H1 (cell line): ENCODE data around the gene ITPKC. TPM values are rescaled to one million over a fixed set of nuclear protein-coding genes. Genes with fewer than 3 reads are reported as not detected.

ENCODE experiments used
- CTCF ChIA-PET: fragments of 300-600 bp; sonication (Branson Sonifier 250); formaldehyde crosslinking; loops from one replicate; lab custom pipeline; 2021; ENCODE audit not compliant: partially characterized antibody; lab: Charles Lee
- POLR2A ChIA-PET: fragments of 300-600 bp; sonication (Branson Sonifier 250); formaldehyde crosslinking; loops from one replicate; lab custom pipeline; 2021; ENCODE audit warnings: inconsistent platforms; ENCODE audit not compliant: partially characterized antibody; lab: Charles Lee
- DNase-seq, 2 experiments: peaks; one replicate each; pipeline versions ENCODE4 v3.0.0 to v3.0.0-alpha.2; 2010 to 2022; ENCODE audit warnings: low spot score in 2 of 2, low read depth in 1 of 2, mixed read lengths in 1 of 2
- FAIRE-seq: peaks from 2 replicates; lab custom pipeline; 2011; peaks lifted over from hg19 to GRCh38; lab: Jason Lieb, UNC
- H2AFZ ChIP-seq: 2 replicates; pipeline ENCODE4 v1.8.1; 2012; ENCODE audit warnings: low read length, inconsistent platforms
- H2AK5ac ChIP-seq: 2 replicates; pipeline ENCODE4 v1.6.1; 2013; ENCODE audit warnings: low read depth, low read length
- H2BK120ac ChIP-seq: replicated peaks from 2 replicates; pipeline ENCODE3; 2013; ENCODE audit warnings: low read depth, low read length, inconsistent platforms
- H2BK12ac ChIP-seq: 2 replicates; pipeline ENCODE4 v1.6.1; 2013; ENCODE audit warnings: low read depth, low read length
- H2BK15ac ChIP-seq: 2 replicates; pipeline ENCODE4 v1.6.1; 2013; ENCODE audit warnings: low read length
- H2BK20ac ChIP-seq: 2 replicates; pipeline ENCODE4 v1.6.1; 2013; ENCODE audit warnings: low read length
- H2BK5ac ChIP-seq: 2 replicates; pipeline ENCODE4 v1.6.1; 2013; ENCODE audit warnings: low read depth, low read length
- H3K14ac ChIP-seq: 2 replicates; pipeline ENCODE4 v1.6.1; 2013; ENCODE audit warnings: inconsistent platforms; ENCODE audit not compliant: insufficient read length
- H3K18ac ChIP-seq: 2 replicates; pipeline ENCODE4 v1.6.1; 2013; ENCODE audit warnings: low read length; ENCODE audit errors: extremely low read depth
- H3K23ac ChIP-seq: 2 replicates; pipeline ENCODE4 v1.6.1; 2013; ENCODE audit warnings: inconsistent platforms; ENCODE audit not compliant: insufficient read length
- H3K23me2 ChIP-seq: 2 replicates; pipeline ENCODE4 v1.6.1; 2013; ENCODE audit warnings: low read depth, low read length
- H3K27ac ChIP-seq: 2 replicates; pipeline ENCODE4 v1.6.1; 2011; ENCODE audit warnings: low read depth, low read length, inconsistent platforms
- H3K27me3 ChIP-seq, 4 experiments: replicated peaks in 1 of 4; 1 replicate in 1 of 4; 2 replicates in 3 of 4; pipeline versions ENCODE4 v1.6.1 to v1.8.1; 2011 to 2013; ENCODE audit warnings: low read length in 3 of 4, mild to moderate bottlenecking in 3 of 4, inconsistent platforms in 2 of 4, mixed read lengths in 2 of 4, moderate library complexity in 1 of 4; ENCODE audit not compliant: control insufficient read depth in 3 of 4, insufficient read depth in 3 of 4; ENCODE audit errors: extremely low read depth in 1 of 4
- H3K36me3 ChIP-seq, 4 experiments: 2 replicates each; pipeline versions ENCODE4 v1.6.1 to v1.8.1; 2011 to 2013; ENCODE audit warnings: mild to moderate bottlenecking in 4 of 4, low read length in 3 of 4, moderate library complexity in 2 of 4, control low read depth in 1 of 4, inconsistent platforms in 1 of 4; ENCODE audit not compliant: insufficient read depth in 4 of 4, control insufficient read depth in 2 of 4
- H3K4ac ChIP-seq: replicated peaks from 2 replicates; pipeline ENCODE3; 2013; ENCODE audit warnings: low read length, low read depth, mixed read lengths, inconsistent platforms; ENCODE audit not compliant: insufficient read length
- H3K4me1 ChIP-seq, 4 experiments: replicated peaks in 1 of 4; 1 replicate in 1 of 4; 2 replicates in 3 of 4; pipeline versions ENCODE4 v1.6.1 to v1.8.1; 2011 to 2013; ENCODE audit warnings: low read length in 3 of 4, inconsistent platforms in 2 of 4, mixed read lengths in 1 of 4; ENCODE audit not compliant: insufficient read depth in 4 of 4, control insufficient read depth in 3 of 4
- H3K4me2 ChIP-seq, 2 experiments: 2 replicates each; pipeline versions ENCODE4 v1.6.1 to v1.8.1; 2011 to 2013; ENCODE audit warnings: low read depth in 2 of 2, low read length in 2 of 2, control low read depth in 1 of 2, inconsistent platforms in 1 of 2, mild to moderate bottlenecking in 1 of 2; ENCODE audit not compliant: insufficient read depth in 1 of 2
- H3K4me3 ChIP-seq, 4 experiments: fragments of 200-600, 300-600 bp in 1 of 4; sonication (generic), shearing (Covaris generic), sonication (Bioruptor Twin) in 1 of 4; 2 replicates each; pipeline versions ENCODE4 v1.5.1 to v1.8.1; 2011 to 2016; ENCODE audit warnings: low read length in 4 of 4, low read depth in 3 of 4, control low read depth in 2 of 4, inconsistent platforms in 2 of 4, mild to moderate bottlenecking in 2 of 4, mixed read lengths in 1 of 4, moderate library complexity in 1 of 4; ENCODE audit not compliant: insufficient read depth in 2 of 4; ENCODE audit errors: extremely low read depth in 1 of 4
- H3K56ac ChIP-seq: replicated peaks from 2 replicates; pipeline ENCODE3; 2013; ENCODE audit warnings: low read depth, mild to moderate bottlenecking, mixed read lengths, low read length, inconsistent platforms; ENCODE audit not compliant: insufficient read length
- H3K79me1 ChIP-seq: 2 replicates; pipeline ENCODE4 v1.6.1; 2013; ENCODE audit warnings: low read depth, low read length, control low read depth
- H3K79me2 ChIP-seq, 2 experiments: 2 replicates each; pipeline versions ENCODE4 v1.6.1 to v1.8.1; 2012 to 2013; ENCODE audit warnings: low read length in 2 of 2, mild to moderate bottlenecking in 2 of 2, inconsistent platforms in 1 of 2; ENCODE audit not compliant: insufficient read depth in 2 of 2, control insufficient read depth in 1 of 2
- H3K9ac ChIP-seq, 4 experiments: replicated peaks in 1 of 4; 1 replicate in 1 of 4; 2 replicates in 3 of 4; pipeline versions ENCODE4 v1.6.1 to v1.8.1; 2011 to 2013; ENCODE audit warnings: low read depth in 3 of 4, low read length in 3 of 4, control low read depth in 2 of 4, mild to moderate bottlenecking in 2 of 4, moderate library complexity in 2 of 4, inconsistent platforms in 1 of 4; ENCODE audit errors: extremely low read depth in 1 of 4
- H3K9me3 ChIP-seq, 2 experiments: 2 replicates each; pipeline versions ENCODE4 v1.6.1 to v1.8.1; 2012 to 2013; ENCODE audit warnings: mild to moderate bottlenecking in 2 of 2, moderate library complexity in 2 of 2, control low read depth in 1 of 2, inconsistent platforms in 1 of 2, low read depth in 1 of 2, low read length in 1 of 2, mixed read lengths in 1 of 2; ENCODE audit not compliant: insufficient read depth in 2 of 2
- H4K20me1 ChIP-seq, 2 experiments: replicated peaks in 1 of 2; 2 replicates each; pipeline versions ENCODE3 to v1.8.1; 2011 to 2013; ENCODE audit warnings: inconsistent platforms in 2 of 2, low read length in 2 of 2, mild to moderate bottlenecking in 1 of 2; ENCODE audit not compliant: insufficient read depth in 2 of 2, control insufficient read depth in 1 of 2
- H4K5ac ChIP-seq: 2 replicates; pipeline ENCODE4 v1.6.1; 2013; ENCODE audit warnings: low read length, low read depth, mixed read lengths, inconsistent platforms; ENCODE audit not compliant: insufficient read length
- H4K8ac ChIP-seq: 2 replicates; pipeline ENCODE4 v1.8.0; 2013; ENCODE audit warnings: mild to moderate bottlenecking, moderate library complexity, low read length, inconsistent platforms; ENCODE audit not compliant: insufficient read depth; ENCODE audit errors: extremely low read depth
- H4K91ac ChIP-seq: replicated peaks from 2 replicates; pipeline ENCODE3; 2013; ENCODE audit warnings: low read length, mixed read lengths, inconsistent platforms; ENCODE audit not compliant: insufficient read length
- BACH1 ChIP-seq: IDR thresholded peaks from 2 replicates; pipeline ENCODE4 v1.6.1; 2012; ENCODE audit warnings: low read length, improper control_type of control experiment
- FOSL1 ChIP-seq: IDR thresholded peaks from 2 replicates; pipeline ENCODE4 v1.6.1; 2011; ENCODE audit warnings: mild to moderate bottlenecking, low read depth, low read length, moderate library complexity; ENCODE audit not compliant: insufficient read depth
- HDAC2 ChIP-seq, 2 experiments: fragments of 300-600 bp in 1 of 2; sonication (generic) in 1 of 2; IDR thresholded peaks; 2 replicates each; pipeline ENCODE4 v1.6.1; 2011 to 2012; ENCODE audit warnings: low read depth in 2 of 2, low read length in 2 of 2, mild to moderate bottlenecking in 2 of 2, moderate library complexity in 2 of 2, borderline replicate concordance in 1 of 2, inconsistent platforms in 1 of 2
- JUND ChIP-seq: IDR thresholded peaks from 2 replicates; pipeline ENCODE4 v1.6.1; 2011; ENCODE audit warnings: mild to moderate bottlenecking, improper control_type of control experiment, low read length
- KDM1A ChIP-seq: fragments of 200-600, 300-600 bp; sonication (generic); IDR thresholded peaks from 2 replicates; pipeline ENCODE4 v1.7.1; 2016; ENCODE audit warnings: mild to moderate bottlenecking, low read length, borderline replicate concordance
- NRF1 ChIP-seq: IDR thresholded peaks from 2 replicates; pipeline ENCODE4 v1.6.1; 2011; ENCODE audit warnings: mild to moderate bottlenecking, low read depth, low read length, improper control_type of control experiment
- RBBP5 ChIP-seq: IDR thresholded peaks from 2 replicates; pipeline ENCODE4 v1.7.1; 2012; ENCODE audit warnings: low read depth, mild to moderate bottlenecking, inconsistent platforms, low read length, moderate library complexity, borderline replicate concordance
- RFX5 ChIP-seq: IDR thresholded peaks from 2 replicates; pipeline ENCODE4 v1.6.1; 2011; ENCODE audit warnings: low read depth, low read length, improper control_type of control experiment, borderline replicate concordance
- RXRA ChIP-seq: IDR thresholded peaks from 2 replicates; pipeline ENCODE4 v1.6.1; 2011; ENCODE audit warnings: low read depth, mild to moderate bottlenecking, low read length, moderate library complexity; ENCODE audit not compliant: insufficient read depth
- SAP30 ChIP-seq: fragments of 300-600 bp; sonication (generic); IDR thresholded peaks from 2 replicates; pipeline ENCODE4 v1.7.1; 2012; ENCODE audit warnings: low read length, moderate library complexity, mild to moderate bottlenecking, inconsistent platforms; ENCODE audit not compliant: insufficient read depth, insufficient replicate concordance
- TAF1 ChIP-seq: IDR thresholded peaks from 2 replicates; pipeline ENCODE4 v1.6.1; 2011; ENCODE audit warnings: mild to moderate bottlenecking, low read depth, low read length
- YY1 ChIP-seq: IDR thresholded peaks from 2 replicates; pipeline ENCODE4 v1.6.1; 2011; ENCODE audit warnings: low read depth, mild to moderate bottlenecking, low read length
- WGBS, 2 experiments: shearing (Covaris generic) in 1 of 2; methylation state at CpG; one replicate each; pipeline versions ENCODE4 v1.1.6 to v1.1.7; 2013 to 2015; ENCODE audit warnings: low lambda C conversion rate in 2 of 2, mixed read lengths in 2 of 2, inconsistent platforms in 1 of 2, low coverage in 1 of 2, missing lambda C conversion rate in 1 of 2; ENCODE audit not compliant: insufficient replicate concordance in 2 of 2, insufficient coverage in 1 of 2, insufficient read length in 1 of 2; ENCODE audit errors: extremely low coverage in 1 of 2, missing lambda C conversion rate in 1 of 2; 5-methylcytosine and 5-hydroxymethylcytosine counted together
- polyA plus RNA-seq, 7 experiments: library from polyadenylated mRNA; depleted of rRNA in 3 of 7; stranded (reverse) in 5 of 7; unstranded in 2 of 7; fragments of >200 nt in 5 of 7; fragments of 200-250 nt in 2 of 7; gene quantifications; 1 replicate in 5 of 7; 2 replicates in 1 of 7; 4 replicates in 1 of 7; pipeline versions ENCODE4 v1.2.1 to v1.2.3, GENCODE V29; 2011 to 2013; ENCODE audit warnings: missing spikeins in 2 of 7, mixed read lengths in 2 of 7
- total RNA-seq: library from RNA; stranded (reverse); fragmentation: NEBNext Ultra II Directional; extraction: Animal tissue kit (Norgen Biotek cat#: 25700); gene quantifications from 2 replicates; pipeline ENCODE4 v1.2.1, GENCODE V29; 2021

ITPKC gene
- total and polyA plus RNA-seq, 2 of the 8 experiments (the other 6 are each of a cell fraction or from before 2014, with no cell fraction given), result 5.2 to 8.9 TPM

- FAIRE-seq, result no peak
Measured at GRCh38 chr19:40780582-40780981, 63.7 kb downstream of the ITPKC start.

More at GRCh38 chr19:40780582-40780981, 63.7 kb downstream of the ITPKC start:
- H3K9me3 ChIP-seq, result no peaks in the 10 kb centered on the region
- no peak overlapping the region for H2BK20ac ChIP-seq
- no peaks in the 10 kb centered on the region for H3K27me3 ChIP-seq
- no peak overlapping the region for H2BK120ac ChIP-seq
- no peak overlapping the region for H3K14ac ChIP-seq
- no peaks in the 10 kb centered on the region for H3K79me1 ChIP-seq
- peaks cover 0 to 9% (median 6%) of the 10 kb centered on the region in 4 experiments; a peak in 6 of 7 replicates for H3K4me1 ChIP-seq
- TF ChIP-seq HDAC2 (IDR thresholded peaks at IDR 0.05; ENCODE audit: borderline replicate concordance in 1 of 2, low read depth in 2 of 2, low read length in 2 of 2), result no peak
- no peak for TF ChIP-seq RBBP5
- TF ChIP-seq SAP30, result no peak
- TF ChIP-seq JUND, result no peak
- no peak for TF ChIP-seq NRF1
- no peak for TF ChIP-seq BACH1
- no peak for TF ChIP-seq RFX5
- no peak for TF ChIP-seq RXRA
- no peak for TF ChIP-seq YY1
- TF ChIP-seq FOSL1, result no peak
- no peak for TF ChIP-seq KDM1A
- no peak for TF ChIP-seq TAF1
- H2AFZ ChIP-seq, result no peak overlapping the region
- H4K8ac ChIP-seq, result no peak overlapping the region
- H3K56ac ChIP-seq, result no peak overlapping the region
- H3K23me2 ChIP-seq, result peaks cover 8% of the 10 kb centered on the region; the same call in 1 of the 2 replicates
- ChIA-PET POLR2A (interaction anchor here (1.1 to 11.2 kb wide), 3 partner anchors 10 to 22 kb away, joined by 3 to 218 read pairs (median 40); partner anchors contain the start of gene EGLN2), CTCF (interaction anchor here (0.6 kb wide), 1 partner anchor 317 kb away, joined by 3 read pairs; no protein-coding TSS in a partner anchor)
- no peak overlapping the region for H3K9ac ChIP-seq
- no peak overlapping the region for H4K91ac ChIP-seq
- H2BK12ac ChIP-seq, result no peak overlapping the region
- no peak overlapping the region for H3K4me2 ChIP-seq
- H2AK5ac ChIP-seq, result no peak overlapping the region
- H4K20me1 ChIP-seq, result no peaks in the 10 kb centered on the region
- 96% methylated on average over 5 of the region's 5 CpGs; no CpG with 5 or more reads in 1 of the 2 experiments for WGBS, 2 experiments
- no peak overlapping the region for H3K23ac ChIP-seq
- H2BK5ac ChIP-seq, result no peak overlapping the region
- H3K79me2 ChIP-seq, result no peaks in the 10 kb centered on the region
- H2BK15ac ChIP-seq, result no peak overlapping the region
- DNase-seq, result no peak
- H3K4ac ChIP-seq, result no peak overlapping the region
- H4K5ac ChIP-seq, result no peak overlapping the region
- H3K27ac ChIP-seq, result no peak overlapping the region
- H3K4me3 ChIP-seq, result no peak overlapping the region
- H3K36me3 ChIP-seq, result no peaks in the 10 kb centered on the region
- H3K18ac ChIP-seq, result no peak overlapping the region
